ENCODE results near the gene EEA1. TPM values are rescaled to one million over a fixed set of nuclear protein-coding genes. Genes with fewer than 3 reads are reported as not detected.

Gene EEA1
- 1.8 TPM for polyA plus RNA-seq (2012; ENCODE audit: insufficient read depth, insufficient read length, low read depth)

DNA sequence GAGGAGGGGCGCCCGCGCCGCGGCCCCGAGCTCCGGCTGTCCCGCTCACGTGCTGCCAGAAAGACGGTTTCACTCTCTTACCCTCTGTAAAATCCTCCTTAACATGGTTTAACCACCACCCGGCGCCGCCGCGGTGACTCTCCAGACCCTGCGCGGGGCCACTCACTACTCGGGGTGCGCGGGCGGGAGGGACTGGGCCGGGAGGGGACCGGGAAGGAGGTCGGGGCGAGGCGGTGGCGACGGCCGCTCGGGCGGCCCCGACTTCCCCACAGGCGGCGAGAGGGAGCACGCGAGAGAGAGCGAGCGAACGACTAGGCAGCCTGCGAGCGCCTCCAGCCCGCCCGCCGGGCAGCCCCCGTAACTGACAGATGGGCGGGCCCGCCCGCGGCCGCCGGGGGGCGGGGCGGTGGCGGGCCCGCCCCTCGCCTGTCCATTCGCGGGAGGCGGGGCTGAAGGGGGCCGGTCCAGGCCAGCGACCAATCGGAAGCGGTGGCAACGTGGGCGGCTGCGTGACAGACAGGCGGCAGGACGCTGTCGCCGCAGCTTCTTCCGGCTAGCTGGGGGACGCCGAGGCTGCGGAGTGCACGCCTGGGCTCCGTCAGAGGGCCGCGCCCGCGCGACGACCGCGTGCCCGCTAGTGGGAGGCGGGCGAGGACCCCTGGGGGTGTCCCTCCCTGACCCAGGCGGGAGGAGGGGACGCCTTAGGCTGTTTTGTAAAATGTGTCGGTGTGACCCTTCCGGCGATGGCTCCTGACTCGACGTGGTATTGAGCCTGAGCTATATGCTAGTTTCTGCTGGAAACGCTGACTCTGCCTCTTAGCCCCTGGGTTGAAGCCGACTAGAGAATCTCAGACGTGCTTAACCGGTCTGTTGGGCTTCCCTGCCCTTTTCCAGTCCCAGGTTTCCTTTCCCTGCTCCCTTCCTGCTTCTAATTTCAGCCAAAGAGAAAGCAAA, at the start of gene EEA1:
TSS of gene EEA1 (minus strand) at position 334 of the 954 bp plus-strand sequence. CDS start at position 105, 229 bp downstream.
- DNase-seq = peak; percentile 98
- TF ChIP-seq, protein P1, sequence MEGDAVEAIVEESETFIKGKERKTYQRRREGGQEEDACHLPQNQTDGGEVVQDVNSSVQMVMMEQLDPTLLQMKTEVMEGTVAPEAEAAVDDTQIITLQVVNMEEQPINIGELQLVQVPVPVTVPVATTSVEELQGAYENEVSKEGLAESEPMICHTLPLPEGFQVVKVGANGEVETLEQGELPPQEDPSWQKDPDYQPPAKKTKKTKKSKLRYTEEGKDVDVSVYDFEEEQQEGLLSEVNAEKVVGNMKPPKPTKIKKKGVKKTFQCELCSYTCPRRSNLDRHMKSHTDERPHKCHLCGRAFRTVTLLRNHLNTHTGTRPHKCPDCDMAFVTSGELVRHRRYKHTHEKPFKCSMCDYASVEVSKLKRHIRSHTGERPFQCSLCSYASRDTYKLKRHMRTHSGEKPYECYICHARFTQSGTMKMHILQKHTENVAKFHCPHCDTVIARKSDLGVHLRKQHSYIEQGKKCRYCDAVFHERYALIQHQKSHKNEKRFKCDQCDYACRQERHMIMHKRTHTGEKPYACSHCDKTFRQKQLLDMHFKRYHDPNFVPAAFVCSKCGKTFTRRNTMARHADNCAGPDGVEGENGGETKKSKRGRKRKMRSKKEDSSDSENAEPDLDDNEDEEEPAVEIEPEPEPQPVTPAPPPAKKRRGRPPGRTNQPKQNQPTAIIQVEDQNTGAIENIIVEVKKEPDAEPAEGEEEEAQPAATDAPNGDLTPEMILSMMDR (IDR thresholded peaks at IDR 0.05; ENCODE audit: low read depth, low read length) = no peak; the same call in 1 of the 2 replicates
- H3K36me3 ChIP-seq = no peaks in the 10 kb centered on the region
- no peaks in the 10 kb centered on the region for H3K4me1 ChIP-seq
- H3K9me3 ChIP-seq = no peaks in the 10 kb centered on the region
- H3K27me3 ChIP-seq = no peaks in the 10 kb centered on the region
- H3K4me3 ChIP-seq (ENCODE audit: low read depth, low read length) = peak within 1 kb of the TSS; percentile 72

DNA sequence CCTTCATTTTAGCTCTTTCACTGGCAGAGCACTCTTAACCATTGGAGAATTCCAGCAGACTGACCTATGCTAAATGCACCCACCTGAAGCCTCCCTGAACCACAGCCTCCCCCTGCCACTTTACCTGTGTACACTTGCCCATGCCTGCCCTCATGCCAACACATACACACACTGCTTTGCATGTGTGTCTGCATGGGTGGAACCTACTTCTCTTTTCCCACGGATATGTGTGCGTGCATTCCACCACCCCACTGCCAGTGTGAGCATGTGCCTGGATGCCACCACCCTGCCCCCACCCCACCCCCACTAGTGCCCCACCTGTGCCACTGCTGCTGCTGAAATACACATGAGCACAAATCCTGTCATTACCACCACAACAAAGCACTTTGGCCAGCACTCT, 49.5 kb upstream of the EEA1 start:
- Histone ChIP-seq H3K27me3 (no peaks in the 10 kb centered on the region), H3K4me1 (no peaks in the 10 kb centered on the region), H3K9me3 (no peaks in the 10 kb centered on the region), H3K4me3 (ENCODE audit: low read depth, low read length) (no peak overlapping the region), H3K36me3 (no peaks in the 10 kb centered on the region)
- TF ChIP-seq, protein P1 (IDR thresholded peaks at IDR 0.05; ENCODE audit: low read depth, low read length) = no peak
- no peak for DNase-seq

DNA sequence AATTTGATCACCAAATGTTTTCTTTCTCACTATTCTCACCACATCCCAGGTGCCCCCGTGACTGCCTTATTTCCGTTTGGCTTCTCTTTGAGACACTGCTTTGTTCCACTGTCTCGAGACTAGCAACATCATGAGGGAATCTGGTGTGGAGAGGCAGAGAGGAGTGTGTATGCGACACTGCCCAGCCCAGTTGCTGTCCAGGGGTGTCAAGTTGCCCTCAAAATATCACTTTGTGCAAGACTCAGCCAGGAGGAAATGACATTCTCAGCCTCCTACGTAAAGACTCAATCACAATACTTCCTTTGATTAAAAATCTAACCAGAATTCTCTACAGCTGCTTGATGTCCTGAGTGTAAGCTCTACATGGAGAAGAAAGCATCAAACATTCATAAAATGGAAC, 48.2 kb upstream of the EEA1 start:
- Histone ChIP-seq H3K36me3 (no peaks in the 10 kb centered on the region), H3K9me3 (no peaks in the 10 kb centered on the region), H3K4me3 (ENCODE audit: low read depth, low read length) (no peak overlapping the region), H3K4me1 (no peaks in the 10 kb centered on the region), H3K27me3 (no peaks in the 10 kb centered on the region)
- DNase-seq = no peak
- TF ChIP-seq, protein P1 (IDR thresholded peaks at IDR 0.05; ENCODE audit: low read depth, low read length) = no peak

DNA sequence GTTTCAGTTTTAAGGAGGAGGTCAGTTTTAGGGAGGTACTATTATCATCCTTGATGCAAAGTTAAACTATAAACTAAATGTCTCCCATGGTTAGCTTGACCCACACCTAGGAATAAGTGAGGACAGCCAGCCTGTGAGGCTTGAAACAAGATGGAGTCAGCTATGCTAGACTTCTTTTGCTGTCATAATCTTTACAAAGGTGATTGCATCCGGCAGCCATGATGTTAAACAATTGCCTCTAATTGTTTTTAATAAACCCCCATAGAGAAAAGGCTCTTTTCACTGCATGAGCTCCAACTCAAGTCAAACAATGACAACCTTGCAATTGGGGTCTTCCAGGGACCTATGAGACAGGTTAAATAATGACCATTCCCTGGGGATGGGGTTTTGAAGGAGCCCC, 45.7 kb upstream of the EEA1 start:
- TF ChIP-seq, protein P1 (IDR thresholded peaks at IDR 0.05; ENCODE audit: low read depth, low read length) = no peak
- Histone ChIP-seq H3K27me3 (no peaks in the 10 kb centered on the region), H3K36me3 (no peaks in the 10 kb centered on the region), H3K9me3 (no peaks in the 10 kb centered on the region), H3K4me1 (no peaks in the 10 kb centered on the region), H3K4me3 (ENCODE audit: low read depth, low read length) (no peak overlapping the region)
- no peak for DNase-seq

DNA sequence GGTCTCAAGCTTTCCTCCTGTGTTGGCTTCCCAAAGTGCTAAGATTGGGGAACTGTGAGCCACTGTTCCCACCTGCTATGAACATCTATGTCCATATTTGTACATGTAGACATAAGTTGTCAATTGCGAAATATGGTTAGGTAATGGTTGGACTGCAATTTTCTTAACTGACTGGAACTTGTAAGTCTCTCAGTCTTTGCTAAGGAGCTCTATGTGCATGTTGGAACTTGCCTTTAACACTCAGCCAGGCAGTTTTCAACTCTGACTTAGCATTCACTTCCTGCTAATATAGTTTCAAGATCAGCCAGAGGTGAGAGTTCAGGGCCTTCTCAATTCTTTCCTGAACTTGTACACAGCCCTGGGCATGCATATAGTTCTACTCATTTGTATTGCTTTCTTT, 44.5 kb upstream of the EEA1 start:
- H3K9me3 ChIP-seq = no peaks in the 10 kb centered on the region
- no peaks in the 10 kb centered on the region for H3K36me3 ChIP-seq
- no peaks in the 10 kb centered on the region for H3K4me1 ChIP-seq
- no peaks in the 10 kb centered on the region for H3K27me3 ChIP-seq
- DNase-seq = no peak
- no peak overlapping the region for H3K4me3 ChIP-seq (ENCODE audit: low read depth, low read length)
- TF ChIP-seq, protein P1 (IDR thresholded peaks at IDR 0.05; ENCODE audit: low read depth, low read length) = no peak
